K562 (cell line): ENCODE measurements around the gene DKK1.

ENCODE experiments used
- ASH1L ChIP-seq: fragments of 450-650 bp; IDR thresholded peaks from 2 replicates; pipeline ENCODE4 v1.6.1; 2018; ENCODE audit warnings: borderline replicate concordance, mild to moderate bottlenecking, low read depth; ENCODE audit not compliant: partially characterized antibody
- FOXK2 ChIP-seq, 2 experiments: fragments of 450-650 bp; IDR thresholded peaks in 1 of 2; conservative IDR thresholded peaks in 1 of 2; 2 replicates each; pipeline ENCODE4 v1.6.1; 2016; ENCODE audit warnings: low read depth in 2 of 2, mild to moderate bottlenecking in 1 of 2
- ZSCAN29 ChIP-seq: fragments of 450-650 bp; IDR thresholded peaks from 2 replicates; pipeline ENCODE4 v1.6.1; 2017

GRCh38 chr10:52269233-52269632 is 44.8 kb upstream of the DKK1 start:
- TF ChIP-seq ZSCAN29 (no peak), FOXK2 (conservative IDR thresholded peaks at IDR 0.05 in 1 of 2, IDR thresholded peaks at IDR 0.05 in 1 of 2; ENCODE audit: low read depth in 2 of 2) (no peak), ASH1L (no peak)
